AG08396 (cell line): ENCODE data around the gene PDE4D.
"Not testable (repeated sequence)": the region's sequence is repeated elsewhere in the genome, so short reads cannot be mapped to it uniquely, and the experiment has no call there.

Source experiments
- DNase-seq: peaks from one replicate; pipeline ENCODE4 v3.0.0; 2012; ENCODE audit warnings: low spot score, mixed read lengths

The PDE4D gene

DNA sequence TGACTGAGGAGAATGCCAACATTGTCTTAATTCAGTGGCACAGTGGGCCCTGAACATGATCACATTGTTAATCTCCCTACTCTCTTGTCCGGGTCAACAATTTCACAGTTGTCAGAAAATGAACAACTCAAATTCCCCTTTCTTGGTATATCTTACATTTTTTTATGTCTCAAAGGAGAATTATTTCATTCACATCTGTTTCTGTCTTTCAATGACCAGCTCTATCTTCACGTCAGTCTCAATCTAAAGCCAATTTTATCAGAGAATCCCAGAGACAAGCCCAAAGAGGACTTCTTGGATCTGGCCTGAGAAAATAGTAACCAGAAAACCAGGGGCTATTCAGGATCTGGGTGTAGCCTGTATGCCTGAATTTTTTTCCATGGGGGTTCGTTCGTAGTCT lies 477.5 kb downstream of the PDE4D start:
- DNase-seq = no peak

DNA sequence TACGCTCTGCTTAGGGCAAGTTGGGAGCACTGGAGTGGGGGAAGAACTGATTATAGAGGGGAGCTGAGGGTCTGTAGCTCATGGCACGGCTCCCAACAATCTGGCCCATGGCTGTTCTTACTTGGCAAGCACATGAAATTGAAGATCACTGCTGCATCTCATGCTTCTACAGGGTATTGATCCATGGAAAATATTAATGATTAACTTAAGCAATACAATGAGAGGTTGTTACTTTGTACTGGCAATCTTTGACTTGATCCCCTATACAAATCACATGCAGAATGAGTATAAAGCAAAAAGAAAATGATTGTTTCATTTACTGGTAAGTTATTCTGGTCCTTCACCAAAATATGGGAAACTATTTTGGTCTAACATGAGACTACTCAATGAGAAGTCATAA lies 481.1 kb downstream of the PDE4D start:
- DNase-seq = no peak

DNA sequence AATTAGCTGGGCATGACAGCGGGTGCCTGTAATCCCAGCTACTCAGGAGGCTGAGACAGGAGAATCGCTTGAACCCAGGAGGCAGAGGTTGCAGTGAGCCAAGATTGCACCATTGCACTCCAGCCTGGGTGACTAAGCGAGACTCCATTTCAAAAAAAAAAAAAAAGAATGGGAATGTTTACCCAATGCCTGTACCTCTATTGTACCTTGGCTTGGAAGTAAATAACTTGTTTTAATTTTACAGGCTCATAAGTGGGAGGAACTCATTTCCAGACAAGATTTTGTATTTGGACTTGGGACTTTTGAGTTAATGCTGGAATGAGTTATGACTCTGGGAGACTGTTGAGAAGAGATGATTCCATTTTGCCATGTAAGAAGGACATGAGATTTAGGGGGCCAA lies 484.5 kb downstream of the PDE4D start:
- DNase-seq = not testable (repeated sequence)

DNA sequence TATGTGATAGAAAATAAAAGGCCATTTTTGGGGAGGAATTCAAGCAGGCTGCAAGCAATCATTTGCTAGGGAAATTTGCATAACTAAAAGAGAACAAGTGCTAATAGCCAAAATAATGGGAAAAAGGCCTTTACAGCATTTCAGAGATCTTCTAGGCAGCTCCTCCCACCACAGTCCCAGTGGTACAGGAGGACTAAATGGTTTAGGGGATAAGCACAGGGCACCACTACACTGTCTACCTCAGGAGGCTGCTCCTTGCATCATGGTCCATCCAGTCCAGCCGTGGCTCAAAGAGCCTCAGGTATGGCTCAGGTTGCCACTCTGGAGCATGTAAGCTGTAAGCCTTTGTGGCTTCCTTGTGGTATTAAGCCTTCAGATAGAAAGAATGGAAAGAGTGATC lies 485.6 kb downstream of the PDE4D start:
- DNase-seq = no peak

DNA sequence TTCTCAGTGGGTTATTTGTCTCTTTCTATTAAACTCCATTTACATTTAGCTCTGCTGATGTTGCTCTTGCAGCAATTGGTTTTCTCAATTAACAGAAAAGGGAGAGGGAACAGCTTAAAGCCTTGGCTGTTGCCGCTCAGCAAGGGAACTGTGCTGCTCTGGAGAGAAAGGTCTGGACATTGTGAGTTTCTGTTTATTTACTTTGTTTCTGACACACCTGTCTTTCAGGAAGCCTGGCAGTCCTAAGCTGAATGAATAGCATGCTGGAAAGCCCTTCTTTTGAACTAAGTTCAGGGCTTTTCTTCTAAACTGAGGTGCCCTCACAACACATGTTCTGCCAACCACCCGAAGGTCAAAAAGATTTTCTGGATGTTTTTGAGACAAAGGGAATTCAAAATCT lies 491.9 kb downstream of the PDE4D start:
- no peak for DNase-seq

DNA sequence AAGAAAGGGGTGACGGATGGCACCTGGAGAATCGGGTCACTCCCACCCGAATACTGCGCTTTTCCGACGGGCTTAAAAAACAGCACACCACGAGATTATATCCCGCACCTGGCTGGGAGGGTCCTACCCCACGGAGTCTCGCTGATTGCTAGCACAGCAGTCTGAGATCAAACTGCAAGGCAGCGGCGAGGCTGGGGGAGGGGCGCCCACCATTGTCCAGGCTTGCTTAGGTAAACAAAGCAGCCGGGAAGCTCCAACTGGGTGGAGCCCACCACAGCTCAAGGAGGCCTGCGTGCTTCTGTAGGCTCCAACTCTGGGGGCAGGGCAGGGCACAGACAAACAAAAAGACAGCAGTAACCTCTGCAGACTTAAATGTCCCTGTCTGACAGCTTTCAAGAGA lies 498.6 kb downstream of the PDE4D start:
- not testable (repeated sequence) for DNase-seq

DNA sequence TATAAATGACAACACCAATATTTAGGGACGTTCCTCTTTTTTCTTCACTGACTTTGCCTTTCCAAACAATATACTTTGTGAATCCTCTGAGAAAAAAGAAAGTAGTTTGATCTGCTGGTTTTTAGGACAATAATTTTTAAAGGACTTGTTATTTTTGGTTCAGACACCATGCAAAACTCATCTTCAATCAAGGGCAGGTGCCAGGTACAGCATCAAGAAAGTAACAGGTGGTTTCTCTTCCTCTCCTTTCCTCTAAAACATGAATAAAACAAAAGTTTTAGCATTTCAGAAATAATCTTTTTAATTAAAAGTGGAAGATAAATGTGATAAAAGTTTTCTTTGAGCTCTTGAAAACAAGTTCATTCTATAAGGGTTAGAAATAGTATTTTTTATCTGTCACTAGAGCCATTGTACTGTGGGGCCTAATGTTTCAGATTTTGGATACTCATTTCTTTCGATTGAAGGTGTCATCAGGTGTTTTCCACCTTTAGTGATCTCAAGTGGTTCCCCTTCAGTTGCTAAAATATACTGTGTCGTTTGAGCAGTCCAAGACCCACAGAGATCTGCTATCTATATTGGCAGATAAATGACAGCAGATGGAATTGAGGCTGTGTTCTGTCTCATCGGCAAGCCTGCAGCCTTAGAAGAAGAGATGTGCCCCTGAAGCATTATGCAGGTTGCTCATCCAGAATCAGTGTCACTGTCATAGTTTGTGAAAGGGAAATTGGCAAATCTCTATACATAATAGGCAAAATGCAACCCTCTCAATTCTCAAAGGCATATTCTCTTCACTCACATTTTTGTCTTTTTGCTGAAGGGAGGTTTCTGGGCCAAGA lies 499.7 kb downstream of the PDE4D start:
- no peak for DNase-seq

DNA sequence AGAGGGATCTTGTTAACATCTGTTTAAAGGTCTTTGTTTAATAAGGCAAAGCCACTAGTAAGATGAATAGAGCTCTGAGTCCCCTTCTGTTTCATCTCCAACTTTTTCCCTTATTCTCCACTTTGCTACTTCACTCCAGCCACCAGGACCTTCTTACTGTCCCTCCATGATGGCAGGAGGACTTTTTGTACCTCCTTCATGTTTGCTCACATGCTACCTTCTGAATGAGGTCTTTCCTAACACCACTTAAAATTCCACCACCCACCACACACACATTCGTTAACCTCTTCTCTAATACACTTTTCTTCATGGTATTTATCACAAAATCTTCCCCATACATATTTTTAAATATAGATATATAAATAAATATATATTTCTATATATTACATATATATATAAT lies 501.9 kb downstream of the PDE4D start:
- DNase-seq = no peak

DNA sequence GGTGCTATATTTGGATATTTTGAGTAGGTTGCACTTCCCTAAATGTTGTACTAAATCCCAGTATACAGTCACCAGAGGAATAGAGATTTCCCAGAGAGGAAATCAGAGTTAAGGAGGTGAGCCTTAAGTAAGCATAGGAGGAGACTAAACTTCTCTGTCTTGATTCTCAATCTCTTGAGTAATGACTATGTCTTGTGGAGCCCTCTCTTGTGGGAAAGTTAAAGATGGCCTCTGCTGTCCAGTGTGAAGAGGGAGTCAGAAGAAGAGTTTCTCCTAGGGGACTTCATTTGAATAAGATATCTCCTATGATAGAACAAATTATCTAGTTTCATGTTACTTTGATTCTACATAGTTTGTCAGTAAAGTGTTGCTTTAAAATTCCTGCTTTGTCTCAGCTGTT lies 502.5 kb downstream of the PDE4D start:
- no peak for DNase-seq

DNA sequence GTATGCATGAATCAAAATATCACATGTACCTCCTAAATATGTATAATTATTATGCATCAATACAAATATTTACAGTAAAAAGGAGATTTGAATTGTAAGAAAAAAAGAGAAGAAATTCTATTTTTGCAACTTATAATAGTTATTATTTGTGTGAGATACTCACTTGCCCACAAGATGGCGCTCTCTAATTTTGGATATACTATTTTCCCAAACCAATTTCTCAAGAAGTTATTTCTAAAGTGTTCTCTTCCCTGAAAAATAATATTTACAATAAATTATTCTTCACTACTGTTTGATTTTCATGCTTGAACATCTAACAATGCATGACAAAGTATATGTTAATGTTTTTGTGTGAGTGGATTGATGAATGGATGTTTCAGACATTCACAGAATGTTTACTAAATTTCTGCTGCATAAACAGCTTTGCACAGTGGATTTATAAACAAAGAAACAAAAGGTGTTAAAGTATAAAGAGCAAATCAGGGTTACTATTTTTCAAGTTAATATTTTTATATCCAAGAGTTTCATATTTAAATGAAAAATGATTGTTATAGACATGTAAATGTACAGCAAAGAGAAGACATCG lies 503.4 kb downstream of the PDE4D start:
- no peak for DNase-seq

DNA sequence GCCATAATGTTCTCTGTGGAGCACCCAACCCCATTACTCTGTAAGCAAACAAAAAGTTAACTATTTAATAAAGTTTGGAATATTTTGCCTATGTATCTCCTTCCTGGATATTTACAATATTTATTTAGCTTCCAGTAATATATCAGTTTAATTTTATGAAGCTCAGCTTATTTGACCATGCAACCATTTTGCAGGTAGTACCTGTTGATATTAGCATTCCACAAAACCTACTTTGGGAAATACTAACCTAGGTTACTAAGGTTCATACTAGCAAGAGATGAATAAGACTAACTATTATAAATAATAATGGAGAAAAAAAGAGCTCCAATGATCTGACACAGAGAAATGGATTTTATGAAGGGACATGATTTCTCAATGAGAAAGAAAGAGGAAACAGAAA lies 506.4 kb downstream of the PDE4D start:
- DNase-seq = no peak

DNA sequence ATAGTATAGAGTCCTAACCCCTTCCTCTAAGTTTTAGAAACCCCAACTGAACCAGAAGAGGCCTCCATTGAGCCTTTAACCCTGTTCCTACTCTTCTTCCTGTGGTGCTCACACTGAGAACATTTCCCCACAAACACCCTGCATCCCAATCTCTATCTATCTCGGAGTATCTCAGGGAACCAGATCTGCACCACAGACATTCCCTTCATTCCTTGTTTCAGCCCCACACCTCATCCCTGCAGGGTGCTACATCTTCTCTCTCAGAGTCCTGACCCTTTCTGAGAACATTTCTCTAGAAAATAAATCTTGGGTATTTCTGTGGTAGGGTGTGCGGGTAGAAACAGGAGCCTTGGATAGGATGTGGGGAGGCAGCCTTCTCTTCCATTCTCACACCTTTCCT lies 507.8 kb downstream of the PDE4D start:
- DNase-seq = no peak

DNA sequence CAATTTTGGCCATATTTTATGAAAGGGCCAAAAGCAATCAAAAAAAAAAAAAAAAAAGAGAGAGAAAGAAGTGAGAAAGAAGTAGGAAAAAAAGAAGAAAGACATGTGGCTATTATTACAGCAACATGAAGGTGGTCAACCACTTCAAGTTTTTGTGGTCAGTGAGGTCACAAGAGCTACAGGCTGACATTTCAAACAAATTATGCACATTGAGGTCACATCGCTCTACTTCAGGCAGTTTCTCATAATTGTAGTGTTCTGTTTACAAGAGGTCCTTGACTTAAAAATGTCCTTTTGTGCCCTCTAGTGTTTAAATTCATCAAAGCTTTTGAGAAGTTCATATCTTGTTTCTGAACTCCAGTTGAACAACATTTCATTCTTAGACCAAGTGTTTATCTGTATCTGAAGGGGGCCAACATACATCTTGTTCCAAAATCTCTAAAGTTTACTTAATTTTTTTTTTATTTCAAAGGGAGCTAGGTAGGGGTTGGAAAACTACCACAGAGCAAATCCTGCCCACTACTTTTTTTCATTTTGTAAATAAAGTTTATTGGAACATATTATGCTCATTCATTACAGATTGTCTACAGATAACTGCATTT lies 513.1 kb downstream of the PDE4D start:
- peak; percentile 23 for DNase-seq

DNA sequence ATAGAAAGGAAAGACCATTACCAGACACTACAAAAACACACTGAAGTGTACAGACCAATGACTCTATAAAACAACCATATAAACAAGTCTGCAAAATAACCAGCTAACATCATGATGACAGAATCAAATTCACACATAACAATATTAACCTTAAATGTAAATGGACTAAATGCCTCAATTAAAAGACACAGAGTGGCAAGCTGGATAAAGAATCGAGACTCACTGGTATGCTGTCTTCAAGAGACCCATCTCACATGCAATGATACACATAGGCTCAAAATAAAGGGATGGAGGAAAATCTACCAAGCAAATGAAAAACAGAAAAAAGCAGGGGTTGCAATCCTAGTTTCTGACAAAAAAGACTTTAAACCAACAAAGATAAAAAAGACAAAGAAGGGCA lies 519.5 kb downstream of the PDE4D start:
- DNase-seq = not testable (repeated sequence)

DNA sequence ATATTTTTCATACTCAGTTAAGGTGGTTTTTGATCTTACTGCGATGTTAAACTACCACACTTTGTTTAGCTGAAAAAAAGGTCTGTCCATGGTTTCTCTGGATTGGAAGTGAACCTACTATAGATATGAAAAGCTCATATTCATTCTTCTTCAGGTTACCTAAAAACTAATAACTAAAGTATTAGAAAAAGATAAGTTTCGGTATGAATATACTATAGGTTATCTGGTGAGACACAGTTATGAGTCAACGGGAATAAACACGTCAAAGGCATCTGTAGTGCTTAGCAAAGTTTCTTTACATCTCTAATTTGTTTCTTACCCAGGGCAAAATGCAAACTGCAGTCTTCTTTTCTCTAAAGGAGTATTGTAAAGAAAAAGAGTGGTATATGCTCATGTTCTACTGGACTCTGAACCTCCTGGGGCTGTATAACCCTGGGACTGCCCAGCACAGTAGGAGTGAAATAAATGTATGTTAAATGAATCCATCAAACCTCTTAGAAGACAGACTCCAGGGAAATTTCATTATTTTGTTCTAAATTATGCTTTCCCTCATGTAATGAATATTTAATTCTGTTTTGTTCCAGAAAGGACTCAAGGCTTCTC lies 521.9 kb downstream of the PDE4D start:
- no peak for DNase-seq

DNA sequence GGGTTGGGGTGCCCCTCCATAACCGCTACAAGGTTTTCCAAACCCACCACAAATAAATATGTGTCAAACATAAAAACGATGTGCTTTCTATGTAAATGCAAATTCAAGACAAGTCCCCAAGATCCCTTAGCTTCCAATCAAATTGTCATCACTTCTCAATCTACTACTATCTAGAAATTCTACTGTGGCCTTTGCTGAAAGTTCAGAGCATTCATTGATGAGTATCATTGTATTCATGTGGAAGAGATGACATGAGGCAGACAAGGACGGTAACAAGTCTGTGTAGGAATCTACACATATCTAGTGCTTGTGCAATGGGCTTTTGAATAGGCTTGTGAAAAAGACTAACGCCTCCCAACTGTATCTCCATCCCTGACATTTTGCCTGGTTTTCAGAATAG lies 524.6 kb downstream of the PDE4D start:
- no peak for DNase-seq

DNA sequence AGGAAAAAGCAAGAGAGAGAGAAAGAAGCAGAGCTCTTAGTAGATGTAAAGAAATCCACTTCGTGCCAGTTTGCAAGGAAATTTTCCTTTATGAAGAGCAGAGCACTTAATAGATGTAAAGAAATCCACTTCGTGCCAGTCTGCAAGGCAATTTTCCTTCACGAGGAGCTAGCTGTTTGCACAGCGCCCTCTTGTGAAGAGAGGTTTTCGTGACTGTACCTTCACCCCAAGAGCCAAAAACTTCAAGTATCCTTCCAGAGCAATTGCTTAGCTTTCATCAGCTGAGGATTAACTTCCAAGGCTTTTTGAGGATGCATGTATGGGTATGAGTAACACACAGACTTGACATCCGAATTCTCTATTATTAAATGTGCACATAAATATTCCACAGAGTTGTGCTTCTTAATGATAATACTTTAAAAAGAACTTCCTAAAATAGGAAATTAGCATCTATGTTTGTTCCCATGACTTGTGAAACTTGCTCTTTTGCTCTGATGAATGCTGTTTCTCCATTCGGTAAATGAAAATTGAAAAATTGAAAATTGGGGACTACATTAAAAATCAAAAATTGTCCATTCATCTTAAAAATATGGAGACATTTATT lies 525.6 kb downstream of the PDE4D start:
- DNase-seq = peak; percentile 25

DNA sequence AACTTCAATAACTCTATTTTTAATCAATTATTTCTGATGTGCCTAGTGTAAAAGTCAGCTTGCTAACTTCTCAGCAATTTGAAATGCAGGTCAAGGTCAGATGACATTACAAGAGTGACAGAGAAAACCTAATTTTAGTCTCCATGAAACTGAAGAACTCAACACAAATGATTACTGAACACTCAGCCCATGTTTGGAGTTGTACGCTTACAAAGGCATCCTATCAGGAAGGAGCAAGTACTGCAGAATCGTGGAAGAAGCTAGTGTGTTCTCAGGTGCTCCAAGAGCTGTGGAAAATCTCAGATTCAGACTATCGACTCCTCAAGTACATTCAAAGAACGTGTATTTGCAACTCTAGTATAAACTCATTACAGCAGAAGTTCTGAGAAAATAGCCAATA lies 526.7 kb downstream of the PDE4D start:
- no peak for DNase-seq

DNA sequence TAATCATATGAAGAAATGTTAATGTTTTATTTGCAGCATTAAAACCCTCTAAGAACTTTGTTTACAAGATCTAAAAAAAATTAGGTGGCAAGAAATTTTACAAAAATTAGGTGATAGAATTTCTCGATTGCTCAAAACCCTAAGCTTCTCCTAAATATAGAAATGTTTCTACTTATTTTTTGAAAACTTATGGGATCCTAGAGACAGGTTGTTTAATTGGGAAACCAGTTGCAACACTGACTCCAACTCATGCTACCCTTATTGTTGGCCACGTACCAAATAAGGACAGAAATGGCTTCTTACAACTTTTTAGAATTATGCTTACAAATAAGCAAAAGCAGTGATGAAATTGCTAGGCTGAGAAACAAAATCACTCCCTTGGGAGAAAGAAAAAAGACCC lies 531.1 kb downstream of the PDE4D start:
- no peak for DNase-seq

DNA sequence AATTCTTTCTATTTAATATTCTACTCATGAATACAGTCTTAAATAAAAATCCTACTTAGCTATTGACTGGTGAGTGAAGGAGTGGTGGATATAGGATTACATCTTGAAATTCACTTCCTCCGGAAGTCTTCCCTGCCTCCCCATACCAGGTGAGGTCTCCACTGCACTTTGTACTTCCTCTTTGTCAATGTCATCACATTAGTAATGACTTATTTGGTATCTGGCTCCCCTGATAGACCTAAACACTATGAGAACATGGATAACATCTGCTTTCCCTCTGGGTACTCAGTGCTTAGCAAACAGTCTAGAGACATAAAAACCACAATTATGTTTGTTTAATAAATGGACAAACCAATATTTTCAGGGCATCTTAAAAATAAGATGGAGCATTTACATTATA lies 532.1 kb downstream of the PDE4D start:
- DNase-seq = no peak

DNA sequence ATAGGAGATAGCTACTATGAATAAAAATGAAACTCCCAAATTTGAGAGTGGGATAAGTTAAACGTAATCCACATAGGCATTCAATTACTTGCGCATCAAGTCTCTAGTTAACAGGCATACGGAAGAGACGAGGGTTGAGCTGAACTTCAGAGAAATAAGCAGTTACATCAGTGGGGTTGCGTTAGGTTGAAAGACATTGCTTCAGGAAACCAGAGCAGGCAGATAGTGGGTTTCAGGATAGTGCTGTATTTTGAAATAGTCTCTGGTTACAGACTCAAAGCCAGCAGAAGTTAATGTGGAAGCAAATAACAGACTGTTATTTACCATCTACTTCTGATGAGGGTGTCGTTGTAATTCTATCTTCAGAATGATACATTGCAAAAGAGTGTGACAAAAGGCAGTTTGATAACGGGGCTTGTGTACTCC lies 533.4 kb downstream of the PDE4D start:
- no peak for DNase-seq

DNA sequence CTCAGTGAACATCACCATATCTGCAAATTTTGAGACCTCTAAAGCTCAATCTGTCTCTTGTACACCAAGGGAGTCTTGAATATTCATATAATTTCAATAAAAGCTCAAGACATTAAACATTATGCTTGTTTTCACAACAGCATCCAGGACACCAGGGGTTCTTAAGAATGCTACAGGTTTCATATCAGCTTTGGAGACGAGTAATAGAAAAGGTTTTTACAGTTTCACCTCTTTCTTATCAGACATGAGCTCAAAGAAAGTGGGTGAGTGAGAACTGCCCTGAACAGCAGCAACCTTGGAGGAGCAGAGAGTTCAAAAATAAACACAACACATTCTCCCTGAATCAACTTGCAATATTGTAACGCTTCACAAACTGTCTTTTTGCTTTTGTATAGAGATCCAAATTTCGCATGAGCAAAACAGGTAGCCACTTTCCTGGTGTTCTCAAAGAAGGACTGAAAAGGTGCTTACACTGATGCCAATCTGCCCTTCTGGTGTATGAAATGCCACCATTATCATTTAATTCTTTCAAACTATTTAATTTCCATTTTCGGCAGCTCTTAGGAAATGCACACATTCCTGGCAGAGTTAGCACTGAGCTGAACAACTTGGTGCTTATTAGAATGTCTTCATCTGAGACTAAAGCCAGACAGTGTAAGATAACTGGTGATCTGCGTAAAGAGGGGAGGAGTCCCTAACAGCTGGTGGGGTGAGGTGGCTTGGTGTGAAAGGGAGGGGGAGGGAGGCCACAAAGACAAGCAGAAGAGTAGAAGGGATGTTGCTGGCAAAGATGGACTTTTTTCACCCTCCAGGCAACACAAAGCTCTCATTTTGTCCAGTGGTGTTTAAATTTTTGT lies 535.3 kb downstream of the PDE4D start:
- no peak for DNase-seq
